Measurements from ENCODE around the gene AFF2.

Gene AFF2

DNA sequence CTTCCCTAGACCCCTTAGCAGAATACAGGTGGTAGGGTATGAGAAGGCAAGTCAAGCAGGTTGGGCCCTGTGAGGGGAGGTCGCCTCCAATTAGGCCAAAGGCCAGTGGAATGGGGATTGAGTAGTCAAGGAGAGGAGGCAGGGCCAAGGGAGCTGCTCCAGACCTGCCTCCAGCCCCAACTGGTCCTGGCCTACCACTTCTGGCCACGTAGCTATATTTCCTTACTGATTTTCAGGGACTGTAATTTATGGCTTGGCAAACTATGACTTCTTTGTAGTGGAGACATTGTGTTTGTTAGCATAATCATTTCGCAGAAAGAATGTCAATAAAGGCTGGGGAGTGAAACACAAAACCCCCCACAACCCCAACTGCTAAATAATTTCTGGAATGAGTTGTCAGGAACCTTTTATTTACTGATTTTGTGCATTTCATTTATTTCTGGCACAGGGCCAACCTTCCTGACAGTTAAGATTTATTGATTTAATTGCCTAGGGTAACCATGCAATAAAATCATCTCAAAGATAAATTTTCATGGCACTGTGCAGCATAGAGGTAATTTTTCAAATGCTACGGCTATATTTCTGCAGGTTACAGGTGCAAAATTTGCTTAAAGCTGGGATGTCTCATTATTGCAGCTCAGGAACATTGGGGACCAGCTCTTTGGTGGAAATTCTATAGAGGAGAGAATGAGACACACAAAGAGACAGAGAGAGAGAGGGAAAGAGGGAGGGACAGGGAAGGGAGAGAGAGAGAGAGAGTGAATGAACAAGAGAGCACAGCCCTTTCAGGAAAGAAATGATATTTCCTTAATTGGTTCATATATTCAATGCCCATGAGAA is 509.8 kb downstream of the AFF2 start:
- Histone ChIP-seq H4K20me1 (ENCODE audit: insufficient read depth, low read length) (no peaks in the 10 kb centered on the region), H3K27ac (ENCODE audit: low read length) (no peak overlapping the region), H3K4me3 (ENCODE audit: low read length) (no peak overlapping the region), H2AFZ (ENCODE audit: low read length) (no peak overlapping the region), H3K4me2 (ENCODE audit: low read depth, low read length) (no peak overlapping the region), H3K79me2 (ENCODE audit: low read length) (no peaks in the 10 kb centered on the region), H3K9ac (ENCODE audit: low read length) (no peak overlapping the region), H3K27me3 (replicated peaks; ENCODE audit: insufficient read depth, low read length) (no peaks in the 10 kb centered on the region), H3K9me2 (replicated peaks; ENCODE audit: insufficient read depth, low read length) (no peaks in the 10 kb centered on the region), H3K9me3 (replicated peaks; ENCODE audit: insufficient read depth, low read length) (no peaks in the 10 kb centered on the region), H3K36me3 (replicated peaks; ENCODE audit: insufficient read depth, low read length) (no peaks in the 10 kb centered on the region), H3F3A (ENCODE audit: insufficient read depth, low read length) (no peaks in the 10 kb centered on the region), H3K4me1 (ENCODE audit: low read length) (no peaks in the 10 kb centered on the region)
- no peak for DNase-seq
- TF ChIP-seq, protein P1, sequence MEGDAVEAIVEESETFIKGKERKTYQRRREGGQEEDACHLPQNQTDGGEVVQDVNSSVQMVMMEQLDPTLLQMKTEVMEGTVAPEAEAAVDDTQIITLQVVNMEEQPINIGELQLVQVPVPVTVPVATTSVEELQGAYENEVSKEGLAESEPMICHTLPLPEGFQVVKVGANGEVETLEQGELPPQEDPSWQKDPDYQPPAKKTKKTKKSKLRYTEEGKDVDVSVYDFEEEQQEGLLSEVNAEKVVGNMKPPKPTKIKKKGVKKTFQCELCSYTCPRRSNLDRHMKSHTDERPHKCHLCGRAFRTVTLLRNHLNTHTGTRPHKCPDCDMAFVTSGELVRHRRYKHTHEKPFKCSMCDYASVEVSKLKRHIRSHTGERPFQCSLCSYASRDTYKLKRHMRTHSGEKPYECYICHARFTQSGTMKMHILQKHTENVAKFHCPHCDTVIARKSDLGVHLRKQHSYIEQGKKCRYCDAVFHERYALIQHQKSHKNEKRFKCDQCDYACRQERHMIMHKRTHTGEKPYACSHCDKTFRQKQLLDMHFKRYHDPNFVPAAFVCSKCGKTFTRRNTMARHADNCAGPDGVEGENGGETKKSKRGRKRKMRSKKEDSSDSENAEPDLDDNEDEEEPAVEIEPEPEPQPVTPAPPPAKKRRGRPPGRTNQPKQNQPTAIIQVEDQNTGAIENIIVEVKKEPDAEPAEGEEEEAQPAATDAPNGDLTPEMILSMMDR (IDR thresholded peaks at IDR 0.05; ENCODE audit: low read length): no peak
- no peak for TF ChIP-seq EZH2phosphoT487 (IDR thresholded peaks at IDR 0.05; ENCODE audit: low read length)
- TF ChIP-seq EZH2 (optimal IDR thresholded peaks at IDR 0.05; ENCODE audit: low read depth, low read length): no peak

GRCh38 chrX:149010853-149011224 is 510.4 kb downstream of the AFF2 start:
- no peak for TF ChIP-seq EZH2phosphoT487 (IDR thresholded peaks at IDR 0.05; ENCODE audit: low read length)
- no peak for TF ChIP-seq EZH2 (optimal IDR thresholded peaks at IDR 0.05; ENCODE audit: low read depth, low read length)
- TF ChIP-seq, protein P1 (IDR thresholded peaks at IDR 0.05; ENCODE audit: low read length): no peak
- Histone ChIP-seq H3K79me2 (ENCODE audit: low read length) (no peaks in the 10 kb centered on the region), H3K4me1 (ENCODE audit: low read length) (no peaks in the 10 kb centered on the region), H3K27ac (ENCODE audit: low read length) (no peak overlapping the region), H3K36me3 (replicated peaks; ENCODE audit: insufficient read depth, low read length) (no peaks in the 10 kb centered on the region), H3K9me3 (replicated peaks; ENCODE audit: insufficient read depth, low read length) (no peaks in the 10 kb centered on the region), H3K9ac (ENCODE audit: low read length) (no peak overlapping the region), H3K27me3 (replicated peaks; ENCODE audit: insufficient read depth, low read length) (no peaks in the 10 kb centered on the region), H4K20me1 (ENCODE audit: insufficient read depth, low read length) (no peaks in the 10 kb centered on the region), H3F3A (ENCODE audit: insufficient read depth, low read length) (no peaks in the 10 kb centered on the region), H3K4me2 (ENCODE audit: low read depth, low read length) (no peak overlapping the region), H3K9me2 (replicated peaks; ENCODE audit: insufficient read depth, low read length) (no peaks in the 10 kb centered on the region), H2AFZ (ENCODE audit: low read length) (no peak overlapping the region), H3K4me3 (ENCODE audit: low read length) (no peak overlapping the region)
- no peak for DNase-seq

DNA sequence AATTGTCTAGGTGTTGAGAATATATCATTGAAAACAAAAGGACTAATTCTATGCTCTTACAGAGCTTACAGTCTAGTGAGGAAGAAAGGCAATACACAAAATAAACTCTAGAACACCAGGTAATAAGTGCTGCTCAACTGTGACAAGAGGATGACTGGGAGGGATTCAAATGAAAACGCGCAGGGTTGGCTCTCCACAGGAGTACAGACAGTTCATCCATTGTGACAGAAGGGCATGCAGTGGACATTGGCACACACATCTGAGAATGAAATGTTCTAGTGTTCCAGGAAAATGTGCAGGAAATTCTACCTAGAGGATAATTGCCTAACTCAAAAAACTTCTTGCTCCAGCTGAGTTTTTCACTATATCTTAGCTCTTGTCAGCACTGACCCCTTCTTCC is 512.7 kb downstream of the AFF2 start:
- Histone ChIP-seq H3K27ac (ENCODE audit: low read length) (no peak overlapping the region), H3K9me2 (replicated peaks; ENCODE audit: insufficient read depth, low read length) (no peaks in the 10 kb centered on the region), H3K9ac (ENCODE audit: low read length) (no peak overlapping the region), H3K9me3 (replicated peaks; ENCODE audit: insufficient read depth, low read length) (no peaks in the 10 kb centered on the region), H3K4me1 (ENCODE audit: low read length) (no peaks in the 10 kb centered on the region), H3K79me2 (ENCODE audit: low read length) (no peaks in the 10 kb centered on the region), H3K4me3 (ENCODE audit: low read length) (no peak overlapping the region), H3K36me3 (replicated peaks; ENCODE audit: insufficient read depth, low read length) (no peaks in the 10 kb centered on the region), H3F3A (ENCODE audit: insufficient read depth, low read length) (no peaks in the 10 kb centered on the region), H3K27me3 (replicated peaks; ENCODE audit: insufficient read depth, low read length) (no peaks in the 10 kb centered on the region), H2AFZ (ENCODE audit: low read length) (no peak overlapping the region), H4K20me1 (ENCODE audit: insufficient read depth, low read length) (no peaks in the 10 kb centered on the region), H3K4me2 (ENCODE audit: low read depth, low read length) (no peak overlapping the region)
- DNase-seq: no peak
- TF ChIP-seq EZH2 (optimal IDR thresholded peaks at IDR 0.05; ENCODE audit: low read depth, low read length) (no peak), EZH2phosphoT487 (IDR thresholded peaks at IDR 0.05; ENCODE audit: low read length) (no peak)
- TF ChIP-seq, protein P1 (IDR thresholded peaks at IDR 0.05; ENCODE audit: low read length): no peak
